ENCODE results near the gene CD83.

The CD83 gene

DNA sequence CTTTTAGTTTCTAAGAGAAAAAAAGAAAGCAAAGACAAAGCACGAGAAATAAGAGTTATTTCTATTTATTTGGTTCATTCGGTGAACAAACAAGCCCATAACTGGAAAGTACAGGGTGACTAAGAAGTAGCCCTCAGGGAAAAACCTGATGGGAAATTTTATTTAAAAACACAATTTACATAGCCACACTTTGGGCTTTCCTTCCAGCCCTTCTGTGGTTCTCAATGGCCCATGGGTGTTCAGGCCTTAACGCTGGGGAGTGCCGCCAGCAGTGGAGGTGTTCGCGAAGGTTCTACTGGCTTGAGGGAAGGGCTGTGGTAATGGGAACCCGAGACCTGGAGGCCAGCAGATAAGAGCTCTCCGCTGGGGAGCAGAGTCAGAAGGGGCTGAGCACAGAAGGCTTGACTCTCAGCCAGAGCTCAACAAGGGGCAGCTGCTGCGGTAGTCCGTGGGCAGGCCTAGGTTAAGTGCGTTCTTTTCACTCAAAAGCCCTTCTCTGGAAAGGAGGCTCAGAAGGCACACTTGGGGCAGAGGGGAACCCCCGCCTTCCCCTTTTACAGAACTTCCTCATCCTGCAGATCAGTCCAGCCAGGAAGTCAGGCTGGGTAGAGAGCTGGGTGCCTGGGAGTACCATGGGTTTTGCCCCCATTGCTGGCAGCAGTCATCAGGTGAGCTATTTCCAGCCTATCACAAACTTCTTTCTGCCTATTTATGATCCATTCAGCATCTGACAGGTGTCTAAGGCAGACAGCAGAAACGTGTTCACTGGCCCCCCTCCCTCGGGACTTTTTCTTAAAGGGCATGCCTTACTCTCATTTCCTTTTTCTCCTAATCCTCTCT is 8.8 kb upstream of the CD83 start:
- no peaks in the 10 kb centered on the region for H3K36me3 ChIP-seq (ENCODE audit: control insufficient read depth, insufficient read depth, low read length)
- no peaks in the 10 kb centered on the region for H3K4me1 ChIP-seq (ENCODE audit: control insufficient read depth, insufficient read depth, low read length, poor library complexity, severe bottlenecking)
- no peak overlapping the region for H3K27ac ChIP-seq (ENCODE audit: low read depth, low read length, severe bottlenecking)
- H3K4me3 ChIP-seq (ENCODE audit: extremely low read depth, insufficient read depth, low read length, poor library complexity, severe bottlenecking), result no peak overlapping the region
- WGBS, 2 experiments (ENCODE audit: insufficient coverage in 2 of 2), result 86 to 88% methylated on average over 11 to 13 of the region's 14 CpGs
- peaks cover 12% of the 10 kb centered on the region for H3K9me3 ChIP-seq (ENCODE audit: control insufficient read depth, low read length)

DNA sequence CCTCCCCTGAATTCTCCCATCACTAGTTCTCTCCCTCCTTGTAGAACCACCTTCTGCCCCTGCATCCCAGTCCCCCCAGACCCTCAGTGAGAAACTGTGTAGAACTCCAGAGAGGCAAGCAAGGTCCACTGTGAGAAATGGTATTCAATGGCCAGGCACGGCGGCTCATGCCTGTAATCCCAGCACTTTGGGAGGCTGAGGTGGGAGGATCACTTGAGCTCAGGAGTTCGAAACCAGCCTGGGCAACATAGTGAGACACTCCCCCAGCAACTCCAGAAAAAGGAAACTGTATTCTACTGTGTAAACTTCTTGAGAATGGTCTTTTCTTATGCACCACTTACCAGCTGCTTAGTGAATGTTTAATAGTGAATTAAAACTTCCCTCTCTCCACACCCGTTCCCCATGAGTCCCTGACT is 8.2 kb upstream of the CD83 start:
- Histone ChIP-seq H3K4me3 (ENCODE audit: extremely low read depth, insufficient read depth, low read length, poor library complexity, severe bottlenecking) (no peak overlapping the region), H3K27ac (ENCODE audit: low read depth, low read length, severe bottlenecking) (no peak overlapping the region), H3K4me1 (ENCODE audit: control insufficient read depth, insufficient read depth, low read length, poor library complexity, severe bottlenecking) (no peaks in the 10 kb centered on the region), H3K36me3 (ENCODE audit: control insufficient read depth, insufficient read depth, low read length) (no peaks in the 10 kb centered on the region), H3K9me3 (ENCODE audit: control insufficient read depth, low read length) (peaks cover 12% of the 10 kb centered on the region)
- WGBS, 2 experiments (ENCODE audit: insufficient coverage in 2 of 2), result 100% methylated on average over 2 of the region's 4 CpGs

DNA sequence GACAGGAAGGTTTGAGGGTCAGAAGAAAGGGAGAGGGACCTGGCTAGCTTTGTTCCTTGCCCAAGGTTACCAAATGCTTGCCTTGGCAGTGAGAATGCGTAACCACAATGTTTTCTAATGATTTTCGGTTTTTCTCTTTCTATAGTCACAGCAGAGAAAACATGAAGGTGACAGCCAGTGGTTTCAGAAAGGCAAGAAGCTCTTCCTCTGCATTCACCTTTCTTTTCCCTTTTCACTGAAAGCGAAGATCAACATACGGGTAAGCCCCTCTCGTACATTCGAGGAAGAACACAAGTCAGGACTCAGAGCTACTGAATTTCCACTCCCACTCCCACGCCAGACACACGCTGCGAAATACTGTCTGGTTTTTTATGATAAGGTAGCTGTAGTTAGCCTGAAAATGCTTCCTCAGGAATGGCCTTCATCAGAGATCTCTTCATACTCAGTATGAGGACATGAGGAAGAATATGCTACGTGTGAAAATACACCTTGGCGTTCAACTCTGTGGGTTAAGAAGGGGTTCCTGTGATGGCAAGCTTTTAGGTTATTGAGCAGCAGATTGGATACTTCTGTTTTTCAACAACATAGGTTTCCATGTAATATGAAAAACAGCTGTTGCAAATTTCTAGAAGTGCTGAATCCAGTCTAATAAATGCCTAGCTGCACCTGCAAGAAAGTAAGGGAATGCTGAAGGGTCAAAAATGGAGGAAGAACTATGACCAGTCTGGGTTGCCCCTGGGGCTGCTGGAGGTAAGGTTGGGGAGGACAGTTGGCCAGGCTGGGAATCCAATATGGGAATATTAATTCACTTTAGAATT is 7.4 kb upstream of the CD83 start:
- Histone ChIP-seq H3K27ac (ENCODE audit: low read depth, low read length, severe bottlenecking) (no peak overlapping the region), H3K9me3 (ENCODE audit: control insufficient read depth, low read length) (peaks cover 12% of the 10 kb centered on the region), H3K4me3 (ENCODE audit: extremely low read depth, insufficient read depth, low read length, poor library complexity, severe bottlenecking) (no peak overlapping the region), H3K36me3 (ENCODE audit: control insufficient read depth, insufficient read depth, low read length) (no peaks in the 10 kb centered on the region), H3K4me1 (ENCODE audit: control insufficient read depth, insufficient read depth, low read length, poor library complexity, severe bottlenecking) (no peaks in the 10 kb centered on the region)
- WGBS, 2 experiments (ENCODE audit: insufficient coverage in 2 of 2), result 82 to 90% methylated on average over 4 to 6 of the region's 11 CpGs

DNA sequence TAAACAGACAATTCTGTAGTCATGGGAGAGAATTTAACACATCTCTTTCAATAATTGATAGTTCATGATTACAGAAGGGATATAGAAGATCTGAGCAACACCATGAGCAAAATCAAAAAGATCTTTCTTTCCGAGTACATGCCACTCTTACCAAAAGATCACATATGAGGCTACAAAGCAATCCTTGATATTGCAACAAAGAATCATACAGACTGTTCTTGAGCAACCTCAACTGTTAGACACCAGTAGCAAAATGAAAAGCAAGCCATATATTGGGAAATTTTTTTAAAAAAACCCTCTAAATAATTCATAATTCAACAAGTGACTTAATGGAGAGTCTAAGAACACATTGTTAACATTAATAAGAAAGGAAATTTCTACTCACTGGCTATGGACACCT is 3.6 kb upstream of the CD83 start:
- no peaks in the 10 kb centered on the region for H3K4me1 ChIP-seq (ENCODE audit: control insufficient read depth, insufficient read depth, low read length, poor library complexity, severe bottlenecking)
- no peaks in the 10 kb centered on the region for H3K9me3 ChIP-seq (ENCODE audit: control insufficient read depth, low read length)
- no peaks in the 10 kb centered on the region for H3K36me3 ChIP-seq (ENCODE audit: control insufficient read depth, insufficient read depth, low read length)
- no peak overlapping the region for H3K27ac ChIP-seq (ENCODE audit: low read depth, low read length, severe bottlenecking)
- no peak overlapping the region for H3K4me3 ChIP-seq (ENCODE audit: extremely low read depth, insufficient read depth, low read length, poor library complexity, severe bottlenecking)
- 83 to 100% methylated on average over 1 of the region's 1 CpG for WGBS, 2 experiments (ENCODE audit: insufficient coverage in 2 of 2)

DNA sequence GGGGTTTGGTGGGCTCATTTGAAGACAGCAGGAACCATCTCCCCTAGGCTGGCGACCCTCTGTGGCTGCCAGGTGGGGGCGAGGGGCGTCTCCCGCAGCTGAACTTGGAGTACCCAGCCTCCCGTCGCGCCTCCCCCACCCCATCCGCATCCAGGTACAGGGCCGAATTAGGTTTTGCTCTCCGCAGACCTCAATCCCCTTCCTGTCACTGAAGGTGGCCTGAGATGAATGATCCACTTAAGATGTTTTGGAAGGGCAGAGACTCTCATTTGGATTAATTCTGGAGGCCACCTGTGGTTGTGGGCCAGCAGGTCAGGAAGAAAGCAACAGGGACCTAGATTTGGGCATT is 493 bp downstream of the CD83 start:
- Histone ChIP-seq H3K4me3 (ENCODE audit: extremely low read depth, insufficient read depth, low read length, poor library complexity, severe bottlenecking) (peak overlapping the region; percentile 55), H3K27ac (ENCODE audit: low read depth, low read length, severe bottlenecking) (no peak overlapping the region), H3K9me3 (ENCODE audit: control insufficient read depth, low read length) (no peaks in the 10 kb centered on the region), H3K4me1 (ENCODE audit: control insufficient read depth, insufficient read depth, low read length, poor library complexity, severe bottlenecking) (no peaks in the 10 kb centered on the region), H3K36me3 (ENCODE audit: control insufficient read depth, insufficient read depth, low read length) (no peaks in the 10 kb centered on the region)
- WGBS, 2 experiments (ENCODE audit: insufficient coverage in 2 of 2), result 14 to 19% methylated on average over 9 of the region's 10 CpGs

DNA sequence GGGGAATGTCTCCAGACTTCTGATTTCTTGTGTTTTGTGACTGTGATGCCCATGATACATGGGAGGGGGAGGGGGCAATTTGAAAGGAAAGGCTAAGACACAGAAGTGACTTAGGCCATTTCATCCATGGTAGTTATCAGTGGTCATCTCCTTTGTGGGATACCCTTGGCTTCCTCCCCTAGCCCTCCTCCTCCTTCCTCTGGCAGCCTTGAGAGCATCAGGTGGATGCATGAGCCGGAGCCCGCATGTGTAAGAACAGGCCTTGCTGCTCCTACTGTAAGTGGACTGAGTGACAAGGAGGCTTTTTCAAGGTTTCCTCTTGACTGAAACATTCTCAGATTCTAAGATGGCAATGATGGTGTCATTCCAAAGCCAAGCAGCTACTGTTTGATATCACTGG is 874 bp downstream of the CD83 start:
- Histone ChIP-seq H3K4me3 (ENCODE audit: extremely low read depth, insufficient read depth, low read length, poor library complexity, severe bottlenecking) (no peak overlapping the region), H3K27ac (ENCODE audit: low read depth, low read length, severe bottlenecking) (no peak overlapping the region), H3K4me1 (ENCODE audit: control insufficient read depth, insufficient read depth, low read length, poor library complexity, severe bottlenecking) (no peaks in the 10 kb centered on the region), H3K36me3 (ENCODE audit: control insufficient read depth, insufficient read depth, low read length) (no peaks in the 10 kb centered on the region), H3K9me3 (ENCODE audit: control insufficient read depth, low read length) (no peaks in the 10 kb centered on the region)
- 80% methylated on average over 1 of the region's 2 CpGs; no CpG with 5 or more reads in 1 of the 2 experiments for WGBS, 2 experiments (ENCODE audit: insufficient coverage in 2 of 2)

DNA sequence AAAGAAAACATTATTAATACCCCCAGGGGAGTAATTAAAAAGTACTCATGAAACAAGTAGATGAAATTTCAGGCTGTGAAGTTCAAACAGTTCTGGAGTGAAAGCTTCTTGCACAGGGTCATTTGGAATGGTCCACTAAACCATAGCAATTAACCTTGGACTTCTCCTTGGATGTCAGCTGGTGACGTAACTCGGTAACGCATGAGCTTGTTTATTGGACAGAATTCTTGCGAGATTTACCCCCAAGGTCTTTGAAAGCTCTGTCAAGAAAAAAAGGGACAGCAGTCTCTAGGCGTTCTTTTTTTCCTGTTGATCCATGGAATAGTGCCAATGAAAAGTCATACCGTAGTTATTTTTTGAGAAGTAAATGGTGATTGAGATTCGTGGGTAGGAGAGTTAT is 2.2 kb downstream of the CD83 start:
- H3K4me1 ChIP-seq (ENCODE audit: control insufficient read depth, insufficient read depth, low read length, poor library complexity, severe bottlenecking), result no peaks in the 10 kb centered on the region
- no peak overlapping the region for H3K4me3 ChIP-seq (ENCODE audit: extremely low read depth, insufficient read depth, low read length, poor library complexity, severe bottlenecking)
- WGBS, 2 experiments (ENCODE audit: insufficient coverage in 2 of 2), result 90 to 99% methylated on average over 5 of the region's 7 CpGs
- no peaks in the 10 kb centered on the region for H3K9me3 ChIP-seq (ENCODE audit: control insufficient read depth, low read length)
- no peak overlapping the region for H3K27ac ChIP-seq (ENCODE audit: low read depth, low read length, severe bottlenecking)
- no peaks in the 10 kb centered on the region for H3K36me3 ChIP-seq (ENCODE audit: control insufficient read depth, insufficient read depth, low read length)

DNA sequence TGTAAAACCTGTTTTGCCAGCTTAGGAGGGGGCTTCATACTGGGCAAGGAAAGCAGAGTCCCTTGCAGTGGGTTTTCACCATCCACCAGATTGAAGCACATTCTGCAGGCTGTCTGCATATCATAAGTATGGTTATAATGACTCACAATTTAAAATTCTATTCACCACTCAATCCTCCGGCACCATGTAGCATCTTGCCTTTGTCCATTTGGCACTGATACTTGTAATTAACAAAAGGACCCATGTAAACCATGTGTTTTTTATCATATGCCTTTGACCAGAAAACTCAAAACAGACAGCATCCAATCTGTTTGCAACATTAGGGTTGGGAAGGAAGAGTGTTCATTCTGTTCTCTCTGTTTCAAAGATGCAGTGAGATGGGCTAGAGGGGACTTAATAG is 3.0 kb downstream of the CD83 start:
- Histone ChIP-seq H3K4me3 (ENCODE audit: extremely low read depth, insufficient read depth, low read length, poor library complexity, severe bottlenecking) (no peak overlapping the region), H3K27ac (ENCODE audit: low read depth, low read length, severe bottlenecking) (no peak overlapping the region), H3K9me3 (ENCODE audit: control insufficient read depth, low read length) (no peaks in the 10 kb centered on the region), H3K36me3 (ENCODE audit: control insufficient read depth, insufficient read depth, low read length) (no peaks in the 10 kb centered on the region), H3K4me1 (ENCODE audit: control insufficient read depth, insufficient read depth, low read length, poor library complexity, severe bottlenecking) (no peaks in the 10 kb centered on the region)
- WGBS, 2 experiments (ENCODE audit: insufficient coverage in 2 of 2), result 100% methylated on average over 1 of the region's 1 CpG; no CpG with 5 or more reads in 1 of the 2 experiments

DNA sequence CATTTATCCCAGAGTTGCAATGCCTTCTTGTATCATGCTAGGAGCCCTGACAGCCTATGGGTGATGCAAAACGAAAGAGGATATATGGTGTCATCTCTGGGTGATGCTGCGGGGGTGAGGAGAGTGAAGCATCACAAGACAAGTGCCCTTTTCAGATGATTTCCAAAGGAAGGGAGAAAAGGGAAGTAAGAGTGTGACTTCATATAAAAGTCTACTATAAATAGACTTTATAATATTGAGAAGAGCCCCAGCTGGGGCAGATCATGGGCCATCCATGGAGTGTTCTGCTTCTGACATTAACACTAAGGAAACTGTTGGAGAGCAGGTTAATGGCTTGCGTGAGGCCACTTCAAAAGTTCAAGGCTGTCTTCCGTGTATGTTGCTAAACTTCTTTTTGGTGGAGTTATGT is 4.4 kb downstream of the CD83 start:
- no peaks in the 10 kb centered on the region for H3K36me3 ChIP-seq (ENCODE audit: control insufficient read depth, insufficient read depth, low read length)
- no peaks in the 10 kb centered on the region for H3K4me1 ChIP-seq (ENCODE audit: control insufficient read depth, insufficient read depth, low read length, poor library complexity, severe bottlenecking)
- H3K4me3 ChIP-seq (ENCODE audit: extremely low read depth, insufficient read depth, low read length, poor library complexity, severe bottlenecking), result no peak overlapping the region
- WGBS, 2 experiments (ENCODE audit: insufficient coverage in 2 of 2), result 81 to 94% methylated on average over 3 to 4 of the region's 4 CpGs
- no peaks in the 10 kb centered on the region for H3K9me3 ChIP-seq (ENCODE audit: control insufficient read depth, low read length)
- H3K27ac ChIP-seq (ENCODE audit: low read depth, low read length, severe bottlenecking), result no peak overlapping the region

DNA sequence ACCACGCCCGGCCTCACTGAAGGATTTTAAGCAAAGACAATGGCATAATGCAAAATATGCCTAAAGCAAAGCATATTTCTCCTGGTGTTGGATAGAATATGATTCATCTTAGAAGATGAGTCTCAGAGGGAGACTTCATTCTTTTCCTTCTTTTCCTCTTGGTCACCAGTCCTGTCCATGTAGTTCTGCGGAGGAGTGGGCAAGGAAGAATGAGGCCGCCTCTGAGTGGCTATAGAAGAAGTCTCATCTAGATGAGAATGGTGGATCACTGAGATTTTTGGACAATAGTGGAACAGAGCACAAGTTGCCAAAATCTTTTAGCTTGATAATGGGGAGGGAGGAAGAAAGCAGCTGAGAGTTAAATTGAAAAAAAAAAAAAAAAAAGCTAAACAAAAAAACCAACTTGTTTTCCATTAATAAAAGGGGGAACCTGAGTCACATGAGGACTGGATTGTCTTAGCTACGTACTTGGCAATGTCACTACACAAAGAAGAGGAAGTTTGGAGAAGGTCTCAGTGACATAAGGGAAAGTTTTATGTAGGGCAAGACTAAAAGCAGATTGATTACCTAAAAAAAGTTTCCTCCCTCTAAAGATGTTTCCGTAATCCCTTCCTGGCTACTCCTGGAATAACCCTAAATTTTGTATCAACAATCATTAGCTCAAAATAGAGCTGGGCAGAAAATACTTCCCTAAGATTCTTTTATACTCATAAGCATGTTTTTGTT is 6.0 kb downstream of the CD83 start:
- Histone ChIP-seq H3K27ac (ENCODE audit: low read depth, low read length, severe bottlenecking) (no peak overlapping the region), H3K4me1 (ENCODE audit: control insufficient read depth, insufficient read depth, low read length, poor library complexity, severe bottlenecking) (no peaks in the 10 kb centered on the region), H3K36me3 (ENCODE audit: control insufficient read depth, insufficient read depth, low read length) (no peaks in the 10 kb centered on the region), H3K4me3 (ENCODE audit: extremely low read depth, insufficient read depth, low read length, poor library complexity, severe bottlenecking) (no peak overlapping the region), H3K9me3 (ENCODE audit: control insufficient read depth, low read length) (no peaks in the 10 kb centered on the region)
- WGBS, 2 experiments (ENCODE audit: insufficient coverage in 2 of 2), result 83 to 90% methylated on average over 2 to 6 of the region's 6 CpGs

Measured in mesodermal cell (in vitro differentiated cells).